IPS-NIHi11 (cell line): ENCODE data around the gene CDH13.

Experiments
- DNase-seq: peaks from one replicate; pipeline ENCODE4 v3.0.0; 2012; ENCODE audit warnings: mixed read lengths, low spot score

CDH13 gene

DNA sequence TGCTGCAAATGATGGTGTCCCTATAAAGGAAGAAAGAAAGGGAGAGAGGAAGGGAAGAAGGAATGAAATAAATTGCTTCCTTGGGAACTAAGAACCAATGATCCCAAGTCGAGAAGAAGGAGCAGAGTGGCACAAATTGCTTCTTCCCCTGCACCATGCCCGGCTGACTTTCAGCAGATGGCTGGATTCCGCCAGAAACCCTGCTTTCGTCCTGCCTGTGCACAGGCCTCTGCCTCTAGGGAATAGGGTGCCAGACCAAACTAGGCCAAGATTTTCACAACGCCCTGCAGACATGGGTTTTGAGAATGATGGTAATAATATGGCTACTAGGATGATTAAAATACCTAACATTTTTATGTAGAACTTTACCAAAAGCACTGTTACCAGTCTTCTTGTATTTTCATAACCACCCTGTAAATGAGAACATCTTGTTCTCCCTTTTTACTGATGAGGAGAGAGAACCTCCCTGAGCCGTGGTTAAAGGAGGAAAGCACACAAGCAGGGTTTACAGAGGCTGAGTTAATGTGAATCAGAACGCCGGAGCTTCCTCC is 1058.9 kb downstream of the CDH13 start:
- no peak for DNase-seq

GRCh38 chr16:83686726-83687125 is 1060.0 kb downstream of the CDH13 start:
- DNase-seq, result no peak

DNA sequence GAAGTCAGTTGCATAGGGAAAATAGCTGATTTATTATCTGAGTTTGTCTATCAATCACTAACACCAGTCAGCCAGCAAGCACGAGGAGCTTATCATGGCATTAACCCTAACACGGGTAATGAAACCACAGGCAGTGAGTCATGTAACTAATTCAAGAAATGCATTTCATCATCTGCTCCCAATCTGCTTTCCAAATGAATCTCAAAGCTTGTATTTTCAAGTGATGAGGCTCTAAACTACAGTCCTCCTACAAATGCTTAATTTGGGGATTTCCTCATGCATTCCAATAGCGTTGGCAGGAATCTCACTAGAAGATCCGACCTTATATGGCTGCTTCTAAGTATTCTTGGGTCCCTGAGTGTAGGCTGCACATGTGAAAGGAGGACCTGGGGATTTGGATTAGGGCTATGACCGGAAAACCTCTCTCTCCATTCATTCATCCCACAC is 1062.6 kb downstream of the CDH13 start:
- peak; percentile 30 for DNase-seq

- DNase-seq, result no peak
Measured at GRCh38 chr16:83692224-83692623, 1065.5 kb downstream of the CDH13 start.

DNA sequence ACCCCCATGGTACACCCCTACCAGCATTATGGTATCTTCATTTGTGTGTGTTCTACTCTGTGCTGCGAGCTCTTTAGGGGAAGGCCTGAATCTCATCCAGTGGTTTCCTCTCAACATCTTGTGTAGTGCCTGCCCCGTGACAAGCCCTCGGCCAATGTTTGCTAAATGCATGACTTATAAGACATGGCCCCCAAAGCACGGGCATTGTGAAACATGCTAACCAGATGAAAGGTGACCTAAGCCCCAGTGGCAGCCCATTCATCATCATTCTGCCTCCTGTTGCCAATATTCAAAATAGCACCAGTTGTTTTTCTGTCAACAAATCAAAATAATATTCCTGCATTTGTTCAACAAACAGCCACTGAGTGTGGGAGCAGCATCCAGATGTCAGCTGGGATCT is 1072.2 kb downstream of the CDH13 start:
- DNase-seq, result no peak

DNA sequence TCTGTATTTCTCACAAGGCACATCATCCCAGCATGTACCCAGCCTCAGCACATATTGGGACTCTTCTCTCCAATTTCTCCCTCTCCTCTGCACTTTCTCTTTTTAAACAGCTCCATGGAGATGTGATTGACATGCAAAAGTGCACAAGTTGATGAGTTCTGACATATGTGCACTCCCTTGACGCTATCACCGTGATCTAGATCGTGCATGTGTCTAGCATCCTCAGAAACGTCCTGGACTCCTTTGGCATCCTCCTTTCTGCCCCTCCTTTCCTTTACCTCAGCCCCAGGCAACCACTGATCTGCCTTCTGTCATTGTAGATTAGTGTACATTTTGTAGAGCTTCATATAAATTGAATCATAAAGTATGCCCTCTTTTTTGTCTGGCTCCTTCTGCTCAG is 1073.0 kb downstream of the CDH13 start:
- DNase-seq, result no peak

GRCh38 chr16:83700918-83701317 is 1074.1 kb downstream of the CDH13 start:
- DNase-seq, result no peak

DNA sequence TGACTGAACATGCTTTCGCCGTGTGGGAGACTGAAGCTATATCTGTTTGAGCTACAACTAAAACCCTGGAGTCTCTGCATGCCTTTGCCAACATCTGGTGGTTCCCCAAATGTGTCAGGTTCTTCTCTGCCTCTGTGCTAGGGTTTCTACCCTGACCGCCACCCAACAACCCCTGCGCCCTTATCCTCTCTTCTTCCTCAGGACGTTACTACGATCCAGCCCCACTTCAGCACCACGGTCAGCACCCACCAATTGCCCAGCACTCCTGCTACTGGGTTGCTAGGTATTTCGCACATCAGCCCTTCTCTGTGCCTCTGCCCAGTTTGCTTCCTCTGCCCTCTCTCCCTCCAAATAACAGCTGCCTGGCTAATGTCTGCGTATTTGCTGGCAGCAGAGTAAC is 1074.7 kb downstream of the CDH13 start:
- peak; percentile 89 for DNase-seq

DNA sequence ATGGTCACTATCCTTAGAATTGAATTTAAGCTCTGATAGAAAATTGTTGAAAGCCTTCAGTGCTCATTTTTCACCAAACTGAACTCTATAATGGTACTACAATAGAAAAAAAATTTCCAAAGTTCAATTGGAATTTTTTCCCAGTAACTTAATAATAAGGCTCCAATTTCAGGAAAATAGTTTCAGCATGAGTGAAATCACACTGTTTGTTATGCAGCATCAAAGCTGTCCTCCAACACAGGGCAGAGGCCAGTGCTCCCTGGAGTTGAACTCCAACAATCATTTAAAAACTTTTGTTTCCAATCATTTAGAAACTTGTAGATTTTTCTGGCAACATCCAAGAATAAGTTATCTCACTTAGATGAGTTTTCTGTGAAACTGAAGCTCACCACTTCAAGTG is 1077.9 kb downstream of the CDH13 start:
- DNase-seq, result no peak

DNA sequence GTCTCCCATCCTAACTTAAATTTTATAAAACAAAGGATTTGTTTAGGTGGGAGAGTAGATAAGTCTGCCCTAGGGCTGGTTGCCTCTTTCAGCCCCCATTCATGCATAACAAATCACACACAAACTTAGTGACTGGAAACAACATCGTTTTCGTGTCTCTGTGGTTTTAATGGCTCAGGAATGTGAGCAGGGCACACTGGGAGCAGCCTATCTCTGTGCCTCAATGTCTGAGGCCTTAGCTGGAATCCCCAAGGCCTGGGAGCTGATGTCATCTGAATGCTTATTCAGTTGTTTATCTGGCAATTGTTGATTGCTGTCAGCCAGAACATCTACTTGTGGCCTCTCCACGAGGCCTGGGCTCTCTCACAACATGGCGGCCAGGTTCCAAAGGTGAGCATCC is 1079.1 kb downstream of the CDH13 start:
- no peak for DNase-seq

- DNase-seq, result no peak
Measured at GRCh38 chr16:83706394-83706793, 1079.6 kb downstream of the CDH13 start.

- DNase-seq, result no peak
Measured at GRCh38 chr16:83711069-83711468, 1084.3 kb downstream of the CDH13 start.

- DNase-seq, result peak; percentile 76
Measured at GRCh38 chr16:83713597-83713996, 1086.8 kb downstream of the CDH13 start.

- no peak for DNase-seq
Measured at GRCh38 chr16:83714286-83714685, 1087.5 kb downstream of the CDH13 start.

- no peak for DNase-seq
Measured at GRCh38 chr16:83715217-83715920, 1088.6 kb downstream of the CDH13 start.

GRCh38 chr16:83717308-83717707 is 1090.5 kb downstream of the CDH13 start:
- DNase-seq, result peak; percentile 71

GRCh38 chr16:83717814-83718213 is 1091.0 kb downstream of the CDH13 start:
- DNase-seq, result no peak

GRCh38 chr16:83720213-83720612 is 1093.4 kb downstream of the CDH13 start:
- no peak for DNase-seq

DNA sequence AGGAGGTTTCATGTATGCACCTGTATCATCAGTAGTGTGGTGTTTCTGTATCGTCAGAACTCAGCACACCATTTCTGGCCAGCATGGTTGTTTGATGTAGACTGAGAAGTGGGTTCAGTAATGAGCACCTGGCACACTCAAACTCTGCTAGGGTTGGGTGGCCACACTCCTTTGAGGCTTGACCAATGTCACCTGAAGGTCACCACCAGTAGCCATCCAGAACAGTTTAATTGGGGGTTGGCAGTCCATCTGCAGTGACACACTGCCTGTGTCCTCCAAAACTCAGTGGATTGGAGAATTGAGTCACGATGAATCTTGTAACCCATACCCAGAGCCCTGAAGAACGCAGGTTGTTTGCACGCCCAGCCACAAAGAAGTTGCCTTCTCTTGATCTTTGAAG is 1094.2 kb downstream of the CDH13 start:
- no peak for DNase-seq

GRCh38 chr16:83721676-83722075 is 1094.9 kb downstream of the CDH13 start:
- no peak for DNase-seq

DNA sequence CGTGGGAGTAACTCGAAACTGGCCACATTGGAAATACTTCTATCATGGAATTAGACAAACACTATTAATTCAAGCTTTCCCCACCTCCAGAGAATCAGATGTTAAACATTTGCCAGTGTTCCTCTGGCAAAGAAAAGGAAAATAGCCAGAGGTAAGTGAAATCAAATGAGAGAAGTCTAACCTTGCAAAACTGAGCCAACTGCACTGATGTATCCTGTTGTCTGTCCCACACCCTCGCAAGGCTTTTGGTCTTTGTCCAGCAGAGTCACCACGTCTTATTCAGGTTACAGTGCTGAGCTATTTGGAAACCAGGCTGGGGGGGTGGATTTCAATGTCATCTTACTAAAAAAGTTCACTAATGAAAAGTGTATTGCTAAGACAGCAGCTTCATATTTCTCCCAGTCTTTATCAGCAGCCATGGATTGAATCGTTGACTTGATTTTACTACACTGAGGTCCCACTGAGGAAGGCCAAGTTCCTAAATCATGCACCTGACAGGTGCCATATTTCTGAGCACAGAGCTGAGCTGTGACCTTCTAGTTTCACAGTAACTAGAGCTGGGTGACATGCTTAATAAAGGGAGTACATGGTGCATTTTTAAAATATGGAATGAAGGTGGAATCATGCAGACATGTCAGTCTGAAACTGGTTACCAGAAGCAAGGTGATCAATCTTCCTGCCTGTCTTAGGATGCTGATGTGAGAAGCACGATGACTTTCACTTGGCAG is 1095.9 kb downstream of the CDH13 start:
- no peak for DNase-seq

DNA sequence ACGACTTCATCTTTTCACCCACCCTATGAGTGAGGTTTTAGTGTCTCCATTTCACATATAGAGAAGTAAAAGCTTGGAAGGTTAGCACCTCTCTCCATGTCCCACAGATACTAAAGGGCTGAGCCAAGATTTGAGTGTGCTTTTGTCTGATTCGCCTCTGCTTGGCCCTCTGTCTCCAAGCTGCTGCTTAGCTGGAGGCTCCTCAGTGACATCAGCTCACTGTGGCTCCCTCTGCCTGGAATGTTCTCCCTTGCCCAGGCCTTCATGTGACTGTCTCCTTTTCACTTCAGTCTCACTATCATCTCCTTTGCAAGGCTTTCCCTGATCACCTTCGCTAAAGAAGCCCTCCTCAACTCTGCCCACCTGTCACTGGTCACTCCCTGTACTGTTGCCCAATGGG is 1096.5 kb downstream of the CDH13 start:
- no peak for DNase-seq

GRCh38 chr16:83723901-83724300 is 1097.1 kb downstream of the CDH13 start:
- no peak for DNase-seq
